ENCODE measurements around the gene CFLAR.

- TF ChIP-seq CTCF (IDR thresholded peaks at IDR 0.05; ENCODE audit: low read depth, low read length) (no peak), EZH2phosphoT487 (IDR thresholded peaks at IDR 0.05; ENCODE audit: low read depth) (no peak)
Measured at GRCh38 chr2:201204655-201205514, 88.9 kb downstream of the CFLAR start.
